A673 (cell line): ENCODE measurements around the gene STX1B.

Source experiments
- CTCF ChIP-seq: fragments of 300-800, 200-600 bp; sonication (generic); conservative IDR thresholded peaks from 2 replicates; pipeline ENCODE4 v1.5.1; 2017; ENCODE audit warnings: low read depth, mild to moderate bottlenecking, antibody characterized with exemption, low read length, moderate library complexity, mixed read lengths
- EZH2 ChIP-seq: fragments of 200-600 bp; sonication (generic); IDR thresholded peaks from 2 replicates; pipeline ENCODE4 v1.6.1; 2017; ENCODE audit warnings: borderline replicate concordance, low read depth, mild to moderate bottlenecking, mixed read lengths, antibody characterized with exemption, low read length; ENCODE audit not compliant: poor library complexity, severe bottlenecking

- TF ChIP-seq CTCF = no peak
- TF ChIP-seq EZH2 = no peak
Observed at GRCh38 chr16:31010585-31011325, at the start of gene STX1B.
